HL-60 (cell line): ENCODE data around the gene MATN3.

ENCODE experiments used
- DNase-seq, 2 experiments: peaks; one replicate each; pipeline ENCODE4 v3.0.0-alpha.2; 2010 to 2020; ENCODE audit warnings: low read depth in 1 of 2, low spot score in 1 of 2
- H3K27ac ChIP-seq: fragments of 250-450 bp; sonication (Bioruptor Pico); replicated peaks from 2 replicates; pipeline ENCODE4 v1.5.1; 2020; ENCODE audit warnings: mild to moderate bottlenecking, moderate library complexity
- H3K27me3 ChIP-seq: fragments of 250-450 bp; sonication (Bioruptor Pico); 2 replicates; pipeline ENCODE4 v1.5.1; 2021; ENCODE audit warnings: mild to moderate bottlenecking, moderate library complexity; ENCODE audit not compliant: insufficient read depth, poor library complexity, severe bottlenecking
- H3K4me3 ChIP-seq: replicated peaks from 2 replicates; pipeline ENCODE4 v1.5.1; 2011; ENCODE audit warnings: mild to moderate bottlenecking, control low read depth, low read length; ENCODE audit not compliant: insufficient read depth
- GABPA ChIP-seq: IDR thresholded peaks from 2 replicates; pipeline ENCODE4 v1.6.1; 2012; ENCODE audit warnings: low read depth
- POLR2AphosphoS5 ChIP-seq: IDR thresholded peaks from 2 replicates; pipeline ENCODE4 v1.6.1; 2012; ENCODE audit warnings: low read depth
- SPI1 ChIP-seq: IDR thresholded peaks from 2 replicates; pipeline ENCODE4 v1.6.1; 2012; ENCODE audit warnings: low read depth, mild to moderate bottlenecking, borderline replicate concordance
- TF ChIP-seq, protein P1 (sequence below): IDR thresholded peaks from one replicate; pipeline ENCODE4 v1.5.1; 2011; ENCODE audit warnings: low read length, control low read depth, inconsistent platforms; ENCODE audit not compliant: insufficient read depth
- TF ChIP-seq, protein P2 (sequence below): IDR thresholded peaks from 2 replicates; pipeline ENCODE4 v1.6.1; 2012; ENCODE audit warnings: low read depth; ENCODE audit not compliant: insufficient replicate concordance

Gene MATN3

DNA sequence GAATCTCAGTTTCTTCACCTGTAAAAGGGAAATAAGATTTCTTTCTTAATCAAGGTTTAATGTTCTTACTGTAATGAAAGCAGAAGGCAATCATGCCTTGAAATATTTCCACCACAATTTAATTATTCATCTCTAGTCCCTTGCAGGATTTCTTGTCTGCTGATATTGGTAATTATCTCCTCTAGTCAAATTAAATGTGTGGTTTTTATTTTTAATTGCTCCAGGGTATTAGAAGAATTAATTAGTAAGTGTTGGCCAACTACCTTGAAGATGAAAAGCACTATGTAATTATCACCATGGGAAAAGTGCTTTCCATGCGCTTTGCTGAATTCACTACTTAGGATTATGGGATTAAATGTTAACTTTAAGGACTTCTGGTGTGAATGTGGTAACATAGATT, 47.6 kb upstream of the MATN3 start:
- no peaks in the 10 kb centered on the region for H3K27me3 ChIP-seq
- H3K4me3 ChIP-seq = no peak overlapping the region
- no peak overlapping the region for H3K27ac ChIP-seq
- DNase-seq = no peak
- no peak for TF ChIP-seq SPI1
- TF ChIP-seq GABPA = no peak

DNA sequence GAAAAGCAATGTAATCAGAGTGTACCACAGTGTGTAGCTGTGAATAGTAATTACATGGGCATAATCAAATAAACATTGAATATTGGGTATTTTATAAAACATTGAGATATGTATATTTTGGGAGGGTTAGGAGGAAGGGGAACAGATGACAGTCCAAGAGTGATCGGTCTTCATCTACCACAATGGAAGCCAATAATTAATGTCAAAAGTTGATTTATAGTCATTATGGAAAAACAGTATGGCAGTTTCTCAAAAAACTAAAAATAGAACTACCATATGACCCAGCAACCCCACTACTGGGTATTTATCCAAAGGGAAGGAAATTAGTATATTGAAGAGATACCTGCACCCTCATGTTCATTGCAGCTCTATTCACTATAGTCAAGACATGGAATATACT, 44.8 kb upstream of the MATN3 start:
- no peak for DNase-seq
- H3K27ac ChIP-seq = no peak overlapping the region
- no peaks in the 10 kb centered on the region for H3K27me3 ChIP-seq
- H3K4me3 ChIP-seq = no peak overlapping the region
- TF ChIP-seq, protein P1, sequence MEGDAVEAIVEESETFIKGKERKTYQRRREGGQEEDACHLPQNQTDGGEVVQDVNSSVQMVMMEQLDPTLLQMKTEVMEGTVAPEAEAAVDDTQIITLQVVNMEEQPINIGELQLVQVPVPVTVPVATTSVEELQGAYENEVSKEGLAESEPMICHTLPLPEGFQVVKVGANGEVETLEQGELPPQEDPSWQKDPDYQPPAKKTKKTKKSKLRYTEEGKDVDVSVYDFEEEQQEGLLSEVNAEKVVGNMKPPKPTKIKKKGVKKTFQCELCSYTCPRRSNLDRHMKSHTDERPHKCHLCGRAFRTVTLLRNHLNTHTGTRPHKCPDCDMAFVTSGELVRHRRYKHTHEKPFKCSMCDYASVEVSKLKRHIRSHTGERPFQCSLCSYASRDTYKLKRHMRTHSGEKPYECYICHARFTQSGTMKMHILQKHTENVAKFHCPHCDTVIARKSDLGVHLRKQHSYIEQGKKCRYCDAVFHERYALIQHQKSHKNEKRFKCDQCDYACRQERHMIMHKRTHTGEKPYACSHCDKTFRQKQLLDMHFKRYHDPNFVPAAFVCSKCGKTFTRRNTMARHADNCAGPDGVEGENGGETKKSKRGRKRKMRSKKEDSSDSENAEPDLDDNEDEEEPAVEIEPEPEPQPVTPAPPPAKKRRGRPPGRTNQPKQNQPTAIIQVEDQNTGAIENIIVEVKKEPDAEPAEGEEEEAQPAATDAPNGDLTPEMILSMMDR = no peak

DNA sequence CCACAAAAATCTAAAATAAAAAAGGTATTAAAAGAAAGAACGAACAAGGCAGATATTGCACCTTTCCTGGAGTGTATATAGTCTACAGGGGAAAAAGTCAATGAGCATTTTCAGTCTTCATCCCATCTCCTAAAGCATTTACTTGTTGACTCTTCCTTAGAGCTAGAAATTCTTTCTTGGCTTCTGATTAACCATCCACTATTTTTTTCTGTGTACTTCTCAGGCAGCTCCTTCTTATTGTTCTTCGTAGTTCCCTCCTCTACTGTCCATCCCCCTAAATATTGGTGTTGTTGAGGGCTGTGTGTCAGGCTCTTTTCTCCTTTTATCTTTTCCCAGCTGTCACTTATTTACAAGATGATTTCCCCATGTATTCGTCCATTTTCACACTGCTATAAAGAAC, 42.5 kb upstream of the MATN3 start:
- H3K27me3 ChIP-seq = no peaks in the 10 kb centered on the region
- H3K27ac ChIP-seq = no peak overlapping the region
- TF ChIP-seq, protein P2, sequence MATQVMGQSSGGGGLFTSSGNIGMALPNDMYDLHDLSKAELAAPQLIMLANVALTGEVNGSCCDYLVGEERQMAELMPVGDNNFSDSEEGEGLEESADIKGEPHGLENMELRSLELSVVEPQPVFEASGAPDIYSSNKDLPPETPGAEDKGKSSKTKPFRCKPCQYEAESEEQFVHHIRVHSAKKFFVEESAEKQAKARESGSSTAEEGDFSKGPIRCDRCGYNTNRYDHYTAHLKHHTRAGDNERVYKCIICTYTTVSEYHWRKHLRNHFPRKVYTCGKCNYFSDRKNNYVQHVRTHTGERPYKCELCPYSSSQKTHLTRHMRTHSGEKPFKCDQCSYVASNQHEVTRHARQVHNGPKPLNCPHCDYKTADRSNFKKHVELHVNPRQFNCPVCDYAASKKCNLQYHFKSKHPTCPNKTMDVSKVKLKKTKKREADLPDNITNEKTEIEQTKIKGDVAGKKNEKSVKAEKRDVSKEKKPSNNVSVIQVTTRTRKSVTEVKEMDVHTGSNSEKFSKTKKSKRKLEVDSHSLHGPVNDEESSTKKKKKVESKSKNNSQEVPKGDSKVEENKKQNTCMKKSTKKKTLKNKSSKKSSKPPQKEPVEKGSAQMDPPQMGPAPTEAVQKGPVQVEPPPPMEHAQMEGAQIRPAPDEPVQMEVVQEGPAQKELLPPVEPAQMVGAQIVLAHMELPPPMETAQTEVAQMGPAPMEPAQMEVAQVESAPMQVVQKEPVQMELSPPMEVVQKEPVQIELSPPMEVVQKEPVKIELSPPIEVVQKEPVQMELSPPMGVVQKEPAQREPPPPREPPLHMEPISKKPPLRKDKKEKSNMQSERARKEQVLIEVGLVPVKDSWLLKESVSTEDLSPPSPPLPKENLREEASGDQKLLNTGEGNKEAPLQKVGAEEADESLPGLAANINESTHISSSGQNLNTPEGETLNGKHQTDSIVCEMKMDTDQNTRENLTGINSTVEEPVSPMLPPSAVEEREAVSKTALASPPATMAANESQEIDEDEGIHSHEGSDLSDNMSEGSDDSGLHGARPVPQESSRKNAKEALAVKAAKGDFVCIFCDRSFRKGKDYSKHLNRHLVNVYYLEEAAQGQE = no peak
- TF ChIP-seq SPI1 (no peak), GABPA (no peak), POLR2AphosphoS5 (no peak)
- TF ChIP-seq, protein P1 = no peak
- H3K4me3 ChIP-seq = no peak overlapping the region
- no peak for DNase-seq

DNA sequence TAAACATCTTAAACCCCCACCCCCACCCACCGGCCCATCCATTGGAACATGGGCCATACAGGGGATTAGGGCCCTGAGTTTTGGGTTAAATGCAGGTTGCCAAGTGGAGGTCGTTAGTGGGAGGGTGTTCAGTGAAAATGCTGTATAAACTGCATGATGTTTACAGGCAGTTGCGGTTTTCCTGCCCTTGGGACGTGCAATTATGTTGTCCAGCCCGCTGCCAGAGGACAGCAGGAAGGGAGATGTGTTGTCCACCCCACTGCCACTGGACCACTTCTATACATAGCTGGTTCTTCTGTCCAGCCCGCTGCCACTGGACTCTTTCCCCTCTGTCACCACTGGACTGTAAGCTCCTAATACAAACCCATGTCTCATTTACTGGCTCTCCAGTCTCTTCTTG, 41.7 kb upstream of the MATN3 start:
- DNase-seq = no peak
- no peaks in the 10 kb centered on the region for H3K27me3 ChIP-seq
- no peak overlapping the region for H3K27ac ChIP-seq
- TF ChIP-seq SPI1 = no peak
- TF ChIP-seq POLR2AphosphoS5 = no peak
- TF ChIP-seq, protein P2 = no peak
- TF ChIP-seq GABPA = no peak
- TF ChIP-seq, protein P1 = no peak
- no peak overlapping the region for H3K4me3 ChIP-seq
